Astrocyte of the cerebellum (primary cell): ENCODE data around the gene GAK.
A peak's percentile ranks its signal among the peaks of the same experiment; 100 is the strongest.

Experiments
- DNase-seq: peaks from one replicate; pipeline ENCODE4 v3.0.0-alpha.2; 2011; ENCODE audit warnings: low read depth
- H3K4me3 ChIP-seq: 2 replicates; pipeline ENCODE4 v1.5.1; 2011; ENCODE audit warnings: mild to moderate bottlenecking, low read depth, low read length, moderate library complexity
- CTCF ChIP-seq: IDR thresholded peaks from 2 replicates; pipeline ENCODE4 v1.5.1; 2012; ENCODE audit warnings: low read length, low read depth, moderate library complexity, mild to moderate bottlenecking; ENCODE audit errors: missing control alignments
- in situ Hi-C: cut with HindIII; loops from 2 replicates; pipeline ENCODE4 v1.10.0; 2017; ENCODE audit warnings: low sequenced_read_pairs

The GAK gene

GRCh38 chr4:827209-828081 lies 104.7 kb downstream of the GAK start:
- in situ Hi-C loops, result no loop called here
- no peak for TF ChIP-seq CTCF
- H3K4me3 ChIP-seq, result no peak overlapping the region
- DNase-seq, result no peak

- DNase-seq, result no peak
- in situ Hi-C loops, result no loop called here
- H3K4me3 ChIP-seq, result peak overlapping the region; percentile 29
- TF ChIP-seq CTCF, result no peak
These were observed 105.5 kb downstream of the GAK start for GRCh38 chr4:826508-827208.

GRCh38 chr4:825971-826330 lies 106.2 kb downstream of the GAK start, which contains the start of gene CPLX1:
Gene CPLX1 (minus strand): TSS chr4:826129. CDS start chr4:824522, 1,607 bp downstream.
- in situ Hi-C loops, result no loop called here
- no peak for TF ChIP-seq CTCF
- peak within 1 kb of the TSS; percentile 29 for H3K4me3 ChIP-seq
- DNase-seq, result no peak

GRCh38 chr4:825063-825970 lies 106.8 kb downstream of the GAK start:
- in situ Hi-C loops, result no loop called here
- TF ChIP-seq CTCF, result no peak
- H3K4me3 ChIP-seq, result peak overlapping the region; percentile 21
- DNase-seq, result no peak

GRCh38 chr4:824461-825062 lies 107.6 kb downstream of the GAK start:
- in situ Hi-C loops, result no loop called here
- no peak overlapping the region for H3K4me3 ChIP-seq
- TF ChIP-seq CTCF, result no peak
- DNase-seq, result no peak
